H4 (cell line): Measurements from ENCODE around the gene LTC4S. TPM values are rescaled to one million over a fixed set of nuclear protein-coding genes. Genes with fewer than 3 reads are reported as not detected.

ENCODE experiments used
- DNase-seq: peaks from one replicate; pipeline ENCODE4 v3.0.0-alpha.2; 2015; ENCODE audit warnings: low spot score
- total RNA-seq: library from RNA; depleted of rRNA; stranded (reverse); fragments of >200 nt; shearing (Covaris generic); gene quantifications from 2 replicates; pipeline ENCODE4 v1.2.3, GENCODE V29; 2014

The LTC4S gene
- total RNA-seq, 1 experiment from 2014 or later, result not detected

DNA sequence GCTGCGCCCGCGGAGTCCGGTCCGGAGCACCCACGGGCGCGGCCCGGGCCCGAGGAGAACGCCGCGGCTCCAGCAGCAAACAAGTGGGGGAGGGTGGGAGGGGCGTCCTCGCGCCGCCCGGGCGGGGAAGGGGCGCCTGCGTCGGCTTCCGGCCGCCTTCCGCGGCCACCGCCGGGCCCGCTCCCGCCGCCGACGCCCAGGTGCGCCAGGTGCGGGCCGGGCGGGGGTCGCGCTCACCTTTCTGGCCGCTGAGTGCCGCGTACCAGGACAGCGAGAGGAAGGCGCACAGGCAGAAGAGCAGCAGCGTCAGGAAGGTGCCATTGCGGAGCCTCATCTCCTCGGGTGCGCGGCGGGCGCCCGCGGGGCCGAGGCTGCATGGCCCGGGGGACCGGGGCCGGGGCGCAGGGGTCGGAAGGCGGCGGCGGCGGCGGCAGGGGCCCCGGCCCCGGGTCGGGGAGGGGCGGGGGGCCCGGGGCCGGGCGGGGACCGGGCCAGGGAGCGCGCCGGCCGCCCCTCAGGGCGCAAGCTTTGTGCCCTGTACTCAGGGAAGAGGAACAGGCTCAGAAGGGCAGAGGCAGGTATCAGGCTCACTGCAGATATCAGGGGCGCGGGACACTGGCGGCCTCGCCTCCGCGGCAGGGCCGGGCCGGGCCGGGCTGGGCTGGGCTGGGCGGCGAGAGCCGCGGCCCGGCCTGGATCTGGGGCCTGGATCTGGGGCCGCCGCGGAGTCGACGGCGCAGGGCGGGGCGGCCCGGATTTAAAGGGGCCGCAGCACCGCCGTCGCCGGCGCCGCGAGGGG, 12.7 kb downstream of the LTC4S start, which contains the start of gene MGAT4B:
MGAT4B (minus strand) TSS at position 617 of the 799 bp plus-strand sequence; CDS start at position 334, 283 bp downstream.
- no peak for DNase-seq

GRCh38 chr5:179812135-179812825, 18.5 kb downstream of the LTC4S start:
- no peak for DNase-seq

DNA sequence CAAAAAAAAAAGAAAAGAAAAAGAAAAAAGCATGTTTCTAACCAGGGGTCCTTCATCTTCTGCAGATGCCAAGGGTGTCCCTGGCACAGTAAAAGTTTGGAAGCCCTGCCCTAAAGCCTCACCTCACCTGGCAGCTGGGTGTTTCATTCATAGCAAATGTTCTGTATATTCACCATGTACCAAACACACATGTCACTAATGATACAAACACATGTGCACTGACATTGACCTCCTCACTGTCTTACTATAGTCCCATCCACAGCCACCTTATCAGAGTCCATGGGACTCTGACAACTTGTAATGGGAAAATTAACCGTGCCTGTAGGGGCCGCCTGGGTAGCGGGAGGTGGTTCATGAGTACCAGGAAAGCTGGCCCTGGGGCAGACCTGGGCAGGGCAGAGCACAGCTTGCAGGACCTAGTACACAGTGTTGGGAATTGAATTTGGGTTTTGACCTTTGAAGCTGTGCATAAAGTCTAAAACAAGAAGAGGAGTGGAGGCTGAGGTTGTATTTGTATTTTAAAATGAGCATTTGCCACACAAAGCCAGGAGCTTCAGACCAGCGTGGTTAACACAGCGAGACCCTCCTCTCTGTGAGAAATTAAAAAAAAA, 19.3 kb downstream of the LTC4S start:
- DNase-seq, result no peak

DNA sequence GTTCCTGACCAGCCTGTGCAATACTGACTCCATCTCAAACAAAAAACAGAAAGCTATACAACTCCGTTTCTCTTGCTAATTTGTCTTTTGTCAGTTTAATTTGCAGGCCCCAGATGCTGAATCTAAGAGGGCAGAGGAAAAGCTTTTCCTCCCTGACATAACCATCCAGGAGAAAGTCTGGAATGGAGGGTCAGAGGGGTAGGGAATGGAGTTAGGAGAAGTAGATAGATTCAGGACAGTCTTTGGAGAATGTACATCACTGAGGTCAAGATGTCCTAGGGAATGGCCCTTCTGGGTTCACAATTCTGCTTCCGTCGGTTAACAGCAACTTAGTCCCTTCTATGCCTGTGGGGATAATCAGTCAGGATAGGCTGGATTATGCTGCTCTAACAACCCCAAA, 20.3 kb downstream of the LTC4S start:
- DNase-seq, result no peak

- DNase-seq, result no peak
Measured at GRCh38 chr5:179815491-179816249, 21.9 kb downstream of the LTC4S start.

DNA sequence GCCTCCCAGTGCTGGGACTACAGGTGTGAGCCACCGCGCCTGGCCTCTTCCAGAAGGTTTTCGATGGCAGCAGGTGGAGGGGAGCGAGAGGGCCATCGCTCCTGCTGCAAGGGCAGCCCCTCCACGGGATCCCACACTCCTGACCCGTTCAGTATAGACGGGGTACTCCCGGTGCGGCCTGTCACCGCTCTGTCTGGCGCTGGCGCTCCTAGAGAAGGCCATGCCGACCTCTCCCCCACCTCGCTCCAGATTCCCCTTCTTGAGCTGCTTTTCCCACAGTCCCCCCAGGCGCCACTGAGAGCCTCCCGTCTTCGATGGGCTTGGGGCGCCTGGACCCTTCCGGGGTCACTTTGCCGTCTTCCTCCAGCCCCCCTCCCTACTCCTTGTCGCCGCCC, 22.6 kb downstream of the LTC4S start:
- no peak for DNase-seq

DNA sequence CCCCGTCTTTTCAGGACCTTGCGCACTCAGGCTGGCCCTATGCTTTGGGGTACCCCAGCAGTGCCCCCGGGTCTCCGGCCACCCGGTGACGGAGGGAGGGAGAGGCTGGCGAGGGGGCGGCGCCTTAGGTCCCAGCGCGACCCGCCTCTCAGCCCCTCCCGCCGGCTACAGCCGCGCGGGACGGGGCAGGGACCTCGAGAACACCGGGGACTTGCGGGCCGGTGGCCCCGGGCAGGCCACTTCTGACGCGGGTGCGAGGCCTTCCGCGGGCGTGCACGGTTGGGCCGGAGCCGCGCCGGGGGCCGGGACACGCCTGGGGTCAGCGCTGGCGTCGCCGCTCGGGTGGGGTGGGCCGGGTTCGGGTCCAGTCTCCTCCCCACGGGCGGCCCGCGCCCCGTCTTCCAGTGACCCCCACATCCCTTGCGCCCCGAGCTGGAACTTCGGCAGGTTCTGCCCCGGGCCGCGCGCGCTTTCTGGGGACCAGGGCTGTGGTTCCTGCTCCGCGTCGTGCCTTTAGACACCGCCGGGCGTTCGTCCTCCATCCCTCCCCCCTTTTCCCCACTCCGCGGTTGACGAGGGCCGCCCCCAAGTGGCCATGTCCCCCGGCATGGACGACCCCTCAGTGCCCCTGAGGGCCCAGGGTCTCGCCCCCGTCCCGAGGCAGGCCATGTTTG, 23.1 kb downstream of the LTC4S start:
- no peak for DNase-seq

GRCh38 chr5:179817470-179817840, 23.7 kb downstream of the LTC4S start:
- DNase-seq, result no peak

DNA sequence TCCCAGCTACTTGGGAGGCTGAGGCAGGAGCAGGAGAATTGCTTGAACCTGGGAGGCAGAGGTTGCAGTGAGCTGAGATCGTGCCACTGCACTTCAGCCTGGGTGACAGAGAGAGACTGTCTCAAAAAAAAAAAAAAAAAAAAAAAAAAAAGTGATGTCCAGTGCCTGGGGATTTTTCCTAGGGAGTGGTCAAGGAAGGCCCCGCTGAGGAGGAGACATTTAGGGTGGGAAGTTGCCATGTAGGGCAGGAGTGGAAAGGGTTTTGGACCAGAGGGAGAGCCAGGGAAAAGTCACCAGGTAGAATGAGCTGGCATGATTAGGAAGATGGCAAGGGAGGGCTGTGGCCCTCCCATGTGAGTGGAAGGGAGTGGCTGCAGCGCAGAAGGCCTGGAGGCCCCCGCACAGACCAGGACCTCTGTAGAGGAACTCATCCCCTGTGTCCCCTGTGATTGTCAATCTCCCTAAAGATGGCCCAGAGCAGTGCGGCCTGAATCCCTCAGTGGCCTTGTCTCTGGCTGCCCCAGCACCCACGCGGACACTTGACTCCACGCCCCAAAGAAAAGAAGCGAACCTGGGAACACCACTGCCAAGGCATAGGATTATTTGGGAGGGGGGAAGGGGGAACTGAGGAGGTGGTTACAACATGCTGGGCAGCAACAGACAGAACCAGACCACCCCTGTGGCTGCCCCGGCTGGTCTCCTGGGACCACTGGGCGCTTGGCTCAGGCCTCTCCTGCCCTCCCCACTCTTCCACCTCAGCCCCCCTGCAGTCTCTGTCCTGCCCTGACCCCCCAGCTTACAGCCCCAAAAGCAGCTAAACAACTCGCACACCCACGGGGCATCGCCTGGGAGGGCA, 24.3 kb downstream of the LTC4S start:
- no peak for DNase-seq

- peak; percentile 98 for DNase-seq
Measured at GRCh38 chr5:179818746-179819295, 25.0 kb downstream of the LTC4S start.

GRCh38 chr5:179819296-179820126, 25.7 kb downstream of the LTC4S start:
- DNase-seq, result peak; percentile 93

DNA sequence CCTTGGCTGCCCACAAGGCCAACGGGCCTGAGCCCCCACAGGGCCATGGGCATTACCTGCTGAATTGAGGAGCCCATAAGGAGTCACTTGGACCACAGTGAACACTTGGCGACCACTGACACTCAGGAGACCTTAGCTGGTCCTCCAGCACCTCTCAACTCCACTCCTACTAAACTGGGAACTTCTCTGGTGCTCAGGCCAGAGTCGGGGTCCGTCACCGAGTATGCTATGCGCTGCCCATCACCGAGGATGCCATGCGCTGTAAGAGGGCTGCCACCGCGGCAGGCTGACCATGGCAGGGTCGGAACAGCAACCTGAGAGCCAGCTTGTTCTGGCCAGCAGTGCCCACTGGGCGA, 26.3 kb downstream of the LTC4S start:
- no peak for DNase-seq

- peak; percentile 86 for DNase-seq
Measured at GRCh38 chr5:179820483-179821297, 26.9 kb downstream of the LTC4S start, which contains the start of gene SQSTM1. SQSTM1 (plus strand) TSS chr5:179820905; CDS start chr5:179820937, 32 bp downstream.

DNA sequence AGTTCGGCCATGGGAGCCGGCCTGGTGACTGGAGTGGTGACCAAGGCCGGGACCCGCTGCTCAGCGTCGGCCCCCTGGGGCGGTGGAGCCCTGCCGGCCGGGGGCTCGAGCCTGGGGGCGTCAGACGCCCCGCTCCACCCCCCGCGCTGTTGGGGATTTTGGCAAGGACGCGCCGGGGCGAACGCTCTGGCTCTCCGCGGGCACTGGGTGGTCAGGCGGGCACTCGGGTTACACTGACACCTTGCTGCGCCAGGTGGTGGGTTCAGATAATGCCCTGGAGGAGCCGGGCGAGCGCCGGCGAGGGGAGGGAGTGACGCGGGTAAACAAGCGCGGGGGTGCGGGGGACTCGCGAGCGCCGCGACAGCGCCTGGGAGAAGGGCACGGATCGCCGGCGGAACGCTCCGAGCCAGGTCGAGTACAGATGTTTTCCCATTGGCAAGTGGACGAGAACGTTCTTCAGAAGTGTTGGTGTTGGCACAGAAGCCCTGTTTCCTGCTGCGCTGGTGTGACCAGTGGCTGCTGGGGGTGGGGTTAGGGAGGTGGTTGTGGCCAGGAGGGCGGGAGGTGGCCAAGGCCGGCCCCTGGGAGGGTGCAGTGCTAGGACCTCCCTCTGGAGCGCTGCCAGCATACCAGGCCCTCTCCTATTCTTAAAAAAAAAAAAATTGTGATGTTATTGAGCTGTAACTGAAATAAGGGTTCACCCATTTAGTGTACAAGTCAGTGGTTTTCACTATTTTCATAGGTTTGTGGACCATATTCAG, 27.7 kb downstream of the LTC4S start:
- DNase-seq, result peak; percentile 97

GRCh38 chr5:179822059-179822432, 28.3 kb downstream of the LTC4S start:
- DNase-seq, result no peak

DNA sequence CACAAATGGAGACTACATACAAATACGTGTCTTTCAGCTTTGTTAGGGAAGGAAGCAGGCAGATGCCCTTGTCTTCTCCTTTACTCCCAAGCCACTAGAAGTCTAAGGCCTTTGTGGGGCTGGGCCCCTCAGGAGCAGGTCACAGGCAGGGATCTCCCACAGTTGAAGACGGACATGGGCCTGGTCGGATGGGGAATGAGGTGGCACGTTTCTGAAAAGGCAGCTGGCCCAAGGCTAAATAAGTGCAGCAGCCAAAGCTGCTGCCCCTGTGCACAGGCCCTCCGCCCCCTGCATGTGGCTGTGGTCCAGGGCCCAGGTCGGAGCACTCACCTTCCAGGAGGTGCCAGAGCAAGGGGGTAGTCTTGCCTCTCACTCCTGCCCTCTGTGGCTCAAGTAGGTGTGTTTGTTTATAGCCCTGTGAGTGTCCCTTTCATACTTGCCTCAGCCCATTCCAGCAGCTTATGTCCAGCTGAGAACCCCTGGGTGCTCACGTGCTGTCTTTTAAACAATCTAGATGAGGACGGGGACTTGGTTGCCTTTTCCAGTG, 28.7 kb downstream of the LTC4S start:
- no peak for DNase-seq
